ENCODE results near the gene ARL5A. TPM values are rescaled to one million over a fixed set of nuclear protein-coding genes. Genes with fewer than 3 reads are reported as not detected.

ARL5A gene
- total RNA-seq, 6 experiments from 2014 or later: 32.0 to 46.6 (median 39.9) TPM

DNA sequence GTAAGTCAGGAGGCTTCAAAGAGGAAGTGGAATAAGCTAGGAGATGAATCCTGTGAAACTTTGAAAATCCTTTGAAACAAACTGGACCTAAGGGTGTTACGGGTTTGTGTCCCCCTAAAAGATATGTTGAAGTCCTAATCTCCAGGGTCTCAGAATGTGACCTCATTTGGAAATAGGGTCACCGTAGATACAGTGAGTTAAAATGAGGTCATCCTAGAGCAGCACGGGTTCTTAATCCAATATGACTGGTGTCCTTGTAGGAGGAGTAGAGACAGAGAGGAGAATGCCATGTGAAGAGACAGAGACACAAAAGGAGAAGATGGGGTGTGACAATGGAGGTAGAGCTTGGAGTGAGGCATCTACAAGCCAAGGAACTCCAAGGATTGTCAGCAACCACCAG is 67.0 kb downstream of the ARL5A start:
- Mint-ChIP-seq H3K36me3 (ENCODE audit: low read depth) (no peaks in the 10 kb centered on the region), H3K27me3 (ENCODE audit: insufficient read depth) (no peaks in the 10 kb centered on the region)

GRCh38 chr2:151760139-151760650 is 68.0 kb downstream of the ARL5A start:
- no peak overlapping the region for H3K4me3 Mint-ChIP-seq
- no peak overlapping the region for H3K27ac Mint-ChIP-seq
- no peaks in the 10 kb centered on the region for H3K9me3 Mint-ChIP-seq
- H3K36me3 Mint-ChIP-seq (ENCODE audit: low read depth): no peaks in the 10 kb centered on the region
- H3K4me1 Mint-ChIP-seq (ENCODE audit: low read depth): no peaks in the 10 kb centered on the region
- H3K27me3 Mint-ChIP-seq (ENCODE audit: insufficient read depth): no peaks in the 10 kb centered on the region
- no peak for DNase-seq
- TF ChIP-seq, protein P1, sequence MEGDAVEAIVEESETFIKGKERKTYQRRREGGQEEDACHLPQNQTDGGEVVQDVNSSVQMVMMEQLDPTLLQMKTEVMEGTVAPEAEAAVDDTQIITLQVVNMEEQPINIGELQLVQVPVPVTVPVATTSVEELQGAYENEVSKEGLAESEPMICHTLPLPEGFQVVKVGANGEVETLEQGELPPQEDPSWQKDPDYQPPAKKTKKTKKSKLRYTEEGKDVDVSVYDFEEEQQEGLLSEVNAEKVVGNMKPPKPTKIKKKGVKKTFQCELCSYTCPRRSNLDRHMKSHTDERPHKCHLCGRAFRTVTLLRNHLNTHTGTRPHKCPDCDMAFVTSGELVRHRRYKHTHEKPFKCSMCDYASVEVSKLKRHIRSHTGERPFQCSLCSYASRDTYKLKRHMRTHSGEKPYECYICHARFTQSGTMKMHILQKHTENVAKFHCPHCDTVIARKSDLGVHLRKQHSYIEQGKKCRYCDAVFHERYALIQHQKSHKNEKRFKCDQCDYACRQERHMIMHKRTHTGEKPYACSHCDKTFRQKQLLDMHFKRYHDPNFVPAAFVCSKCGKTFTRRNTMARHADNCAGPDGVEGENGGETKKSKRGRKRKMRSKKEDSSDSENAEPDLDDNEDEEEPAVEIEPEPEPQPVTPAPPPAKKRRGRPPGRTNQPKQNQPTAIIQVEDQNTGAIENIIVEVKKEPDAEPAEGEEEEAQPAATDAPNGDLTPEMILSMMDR (IDR thresholded peaks at IDR 0.05): no peak

More for the DNA sequence above, 67.0 kb downstream of the ARL5A start:
- no peaks in the 10 kb centered on the region for H3K9me3 Mint-ChIP-seq
- TF ChIP-seq, protein P1 (IDR thresholded peaks at IDR 0.05): no peak
- H3K4me3 Mint-ChIP-seq: no peak overlapping the region
- H3K4me1 Mint-ChIP-seq (ENCODE audit: low read depth): peaks cover 2% of the 10 kb centered on the region
- H3K27ac Mint-ChIP-seq: no peak overlapping the region
- no peak for DNase-seq

DNA sequence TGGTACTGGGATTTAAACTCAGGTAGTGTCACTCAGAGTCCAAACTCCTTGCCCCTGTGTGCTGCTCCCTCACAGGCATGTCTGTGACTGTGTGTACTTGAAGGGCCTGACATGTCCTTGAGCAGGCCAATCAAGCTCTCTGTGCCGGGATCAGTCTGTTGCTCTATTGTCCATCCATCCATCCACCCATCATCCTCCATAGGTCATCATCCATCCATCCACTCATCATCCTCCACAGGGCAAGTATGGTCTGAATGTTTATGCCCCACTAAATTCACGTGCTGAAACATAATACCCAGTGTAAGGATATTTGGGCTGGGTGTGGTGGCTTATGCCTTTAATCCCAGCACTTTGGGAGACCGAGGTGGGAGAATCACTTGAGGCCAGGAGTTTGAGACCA is 69.5 kb downstream of the ARL5A start:
- no peak overlapping the region for H3K27ac Mint-ChIP-seq
- no peaks in the 10 kb centered on the region for H3K27me3 Mint-ChIP-seq (ENCODE audit: insufficient read depth)
- no peak overlapping the region for H3K4me3 Mint-ChIP-seq
- DNase-seq: no peak
- H3K36me3 Mint-ChIP-seq (ENCODE audit: low read depth): no peaks in the 10 kb centered on the region
- TF ChIP-seq, protein P1 (IDR thresholded peaks at IDR 0.05): no peak
- no peaks in the 10 kb centered on the region for H3K4me1 Mint-ChIP-seq (ENCODE audit: low read depth)
- no peaks in the 10 kb centered on the region for H3K9me3 Mint-ChIP-seq

DNA sequence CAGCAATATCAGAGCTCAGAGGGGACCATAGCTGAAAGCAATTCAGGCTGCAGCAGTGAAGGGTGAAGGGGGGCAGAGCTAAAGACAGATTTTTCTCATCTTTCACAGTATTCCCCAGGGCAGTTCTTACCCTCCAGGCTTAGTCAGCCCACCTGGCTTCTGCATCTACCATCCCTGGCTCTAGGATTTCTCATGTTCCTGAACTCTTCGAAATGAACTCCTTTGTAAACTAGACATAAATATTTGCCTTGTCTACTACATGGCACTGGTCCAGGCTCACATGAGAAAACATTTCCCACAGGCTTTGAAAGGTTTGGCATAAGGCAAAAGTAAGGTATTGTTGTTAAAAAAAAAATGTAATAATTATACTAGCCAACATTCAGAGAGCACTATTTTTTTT is 70.4 kb downstream of the ARL5A start:
- H3K4me1 Mint-ChIP-seq (ENCODE audit: low read depth): no peaks in the 10 kb centered on the region
- H3K27ac Mint-ChIP-seq: no peak overlapping the region
- no peak for DNase-seq
- H3K27me3 Mint-ChIP-seq (ENCODE audit: insufficient read depth): no peaks in the 10 kb centered on the region
- TF ChIP-seq, protein P1 (IDR thresholded peaks at IDR 0.05): no peak
- no peak overlapping the region for H3K4me3 Mint-ChIP-seq
- no peaks in the 10 kb centered on the region for H3K36me3 Mint-ChIP-seq (ENCODE audit: low read depth)
- H3K9me3 Mint-ChIP-seq: no peaks in the 10 kb centered on the region

- TF ChIP-seq, protein P1 (IDR thresholded peaks at IDR 0.05): no peak
- no peak for DNase-seq
- Mint-ChIP-seq H3K4me1 (ENCODE audit: low read depth) (no peaks in the 10 kb centered on the region), H3K36me3 (ENCODE audit: low read depth) (no peaks in the 10 kb centered on the region), H3K9me3 (no peaks in the 10 kb centered on the region), H3K27ac (no peak overlapping the region), H3K27me3 (ENCODE audit: insufficient read depth) (no peaks in the 10 kb centered on the region), H3K4me3 (no peak overlapping the region)
These were observed 71.4 kb downstream of the ARL5A start for GRCh38 chr2:151756820-151757219.
